ENCODE data around the gene BMP6.

GRCh38 chr6:7696061-7696460 lies 29.8 kb upstream of the BMP6 start:
- no peak for TF ChIP-seq CTCF (IDR thresholded peaks at IDR 0.05)
- TF ChIP-seq POLR2A (IDR thresholded peaks at IDR 0.05) = no peak

All from breast epithelium (tissue), 3 donors.